Stimulated activated CD8-positive, alpha-beta memory T cell treated with anti-CD3 and anti-CD28 coated beads, Interleukin-12 subunit alpha, Interleukin-12 subunit beta, amount 100 ng/mL, for 4 hours (primary cell): ENCODE results near the gene C1QL1.

Experiments
- DNase-seq: peaks from one replicate; pipeline ENCODE4 v3.0.0-alpha.2; 2020; ENCODE audit warnings: low read depth

Gene C1QL1

GRCh38 chr17:44989552-44990138 is 21.5 kb upstream of the C1QL1 start:
- DNase-seq = no peak

- DNase-seq = no peak
These were observed 20.2 kb upstream of the C1QL1 start for GRCh38 chr17:44988044-44988942.

GRCh38 chr17:44983563-44983962 is 15.5 kb upstream of the C1QL1 start:
- no peak for DNase-seq

- DNase-seq = no peak
These were observed 14.1 kb upstream of the C1QL1 start for GRCh38 chr17:44982113-44982702.

- DNase-seq = no peak
These were observed 13.3 kb upstream of the C1QL1 start for GRCh38 chr17:44981221-44981968.

- DNase-seq = no peak
These were observed 11.4 kb upstream of the C1QL1 start for GRCh38 chr17:44979426-44979995.

GRCh38 chr17:44978807-44979206 is 10.7 kb upstream of the C1QL1 start:
- no peak for DNase-seq

- no peak for DNase-seq
These were observed 9.9 kb upstream of the C1QL1 start for GRCh38 chr17:44977814-44978550.

GRCh38 chr17:44977065-44977464 is 9.0 kb upstream of the C1QL1 start:
- DNase-seq = no peak

- no peak for DNase-seq
These were observed 8.1 kb upstream of the C1QL1 start for GRCh38 chr17:44976206-44976605.

- no peak for DNase-seq
These were observed 4.8 kb upstream of the C1QL1 start for GRCh38 chr17:44972953-44973352.

GRCh38 chr17:44971776-44972483 is 3.8 kb upstream of the C1QL1 start:
- DNase-seq = peak; percentile 36

- DNase-seq = no peak
These were observed 2.1 kb upstream of the C1QL1 start for GRCh38 chr17:44970136-44970741.

- DNase-seq = no peak
These were observed 1.2 kb upstream of the C1QL1 start for GRCh38 chr17:44969144-44969780.

- DNase-seq = no peak
These were observed 237 bp downstream of the C1QL1 start for GRCh38 chr17:44967907-44968224.

GRCh38 chr17:44967026-44967906 is 837 bp downstream of the C1QL1 start:
- no peak for DNase-seq

GRCh38 chr17:44966348-44967025 is 1.6 kb downstream of the C1QL1 start:
- no peak for DNase-seq

GRCh38 chr17:44965481-44966234 is 2.4 kb downstream of the C1QL1 start:
- DNase-seq = no peak
